SK-N-SH (cell line): Measurements from ENCODE around the gene CTXN3.

Experiments
- CHD2 ChIP-seq: fragments of 150-350 bp; IDR thresholded peaks from 2 replicates; pipeline ENCODE4 v1.6.1; 2018; ENCODE audit warnings: low read length; ENCODE audit not compliant: partially characterized antibody
- CTCF ChIP-seq: fragments of 200-600 bp; sonication (generic); IDR thresholded peaks from 2 replicates; pipeline ENCODE4 v1.6.1; 2017; ENCODE audit warnings: antibody characterized with exemption, mild to moderate bottlenecking, moderate library complexity
- EP300 ChIP-seq, 2 experiments: IDR thresholded peaks; 2 replicates each; pipeline versions ENCODE4 v1.4.0 to v1.6.1; 2012; ENCODE audit warnings: borderline replicate concordance in 1 of 2, low read depth in 1 of 2, low read length in 1 of 2
- EZH2phosphoT487 ChIP-seq: fragments of 200-600 bp; sonication (generic); IDR thresholded peaks from 2 replicates; pipeline ENCODE4 v1.6.1; 2017; ENCODE audit warnings: low read depth, mixed run types, mild to moderate bottlenecking, antibody characterized with exemption, moderate library complexity, borderline replicate concordance
- FOXM1 ChIP-seq: IDR thresholded peaks from 2 replicates; pipeline ENCODE4 v1.4.0; 2012; ENCODE audit warnings: low read depth, mild to moderate bottlenecking
- GATA2 ChIP-seq: sonication (generic); formaldehyde crosslinking; IDR thresholded peaks from 2 replicates; pipeline ENCODE4 v1.5.0; 2020; ENCODE audit warnings: mild to moderate bottlenecking, missing genetic modification reagents
- JUND ChIP-seq: IDR thresholded peaks from 2 replicates; pipeline ENCODE4 v1.4.0; 2012
- MAX ChIP-seq: IDR thresholded peaks from 2 replicates; pipeline ENCODE4 v1.4.0; 2012; ENCODE audit warnings: low read depth
- POLR2AphosphoS5 ChIP-seq: IDR thresholded peaks from 2 replicates; pipeline ENCODE4 v1.6.1; 2012; ENCODE audit warnings: low read depth, low read length
- RFX5 ChIP-seq: IDR thresholded peaks from 2 replicates; pipeline ENCODE4 v1.6.1; 2012; ENCODE audit warnings: mild to moderate bottlenecking, improper control_type of control experiment, low read length
- USF2 ChIP-seq: fragments of 150-350 bp; IDR thresholded peaks from 2 replicates; pipeline ENCODE4 v1.6.1; 2017; ENCODE audit warnings: antibody characterized with exemption, low read length, low read depth, borderline replicate concordance
- ZBTB33 ChIP-seq: IDR thresholded peaks from 2 replicates; pipeline ENCODE4 v1.4.0; 2012; ENCODE audit warnings: low read depth, borderline replicate concordance

GRCh38 chr5:127602896-127603844 lies 45.7 kb upstream of the CTXN3 start:
- TF ChIP-seq CTCF (no peak), RFX5 (no peak), CHD2 (no peak), EP300 (IDR thresholded peaks at IDR 0.05; ENCODE audit: borderline replicate concordance in 1 of 2, low read depth in 1 of 2, low read length in 1 of 2) (no peak), MAX (no peak), JUND (no peak), ZBTB33 (no peak), GATA2 (CRISPR knock-in tag) (no peak), USF2 (no peak), EZH2phosphoT487 (no peak), POLR2AphosphoS5 (no peak), FOXM1 (no peak)
